ENCODE results near the gene TBC1D32. TPM values are rescaled to one million over a fixed set of nuclear protein-coding genes. Genes with fewer than 3 reads are reported as not detected.
"Not testable (repeated sequence)": the region's sequence is repeated elsewhere in the genome, so short reads cannot be mapped to it uniquely, and the experiment has no call there.

Gene TBC1D32
- total RNA-seq, 1 donor from 2014 or later: 4.1 TPM

GRCh38 chr6:121319112-121319553 lies 15.1 kb downstream of the TBC1D32 start:
- no peak for DNase-seq (ENCODE audit: low read depth)
- Histone ChIP-seq H3K4me3 (ENCODE audit: low read depth, low read length) (no peak overlapping the region), H3K27me3 (ENCODE audit: control insufficient read depth, insufficient read depth, low read length) (no peaks in the 10 kb centered on the region), H3K36me3 (ENCODE audit: control insufficient read depth, insufficient read depth, low read length) (no peaks in the 10 kb centered on the region)
- TF ChIP-seq, protein P1, sequence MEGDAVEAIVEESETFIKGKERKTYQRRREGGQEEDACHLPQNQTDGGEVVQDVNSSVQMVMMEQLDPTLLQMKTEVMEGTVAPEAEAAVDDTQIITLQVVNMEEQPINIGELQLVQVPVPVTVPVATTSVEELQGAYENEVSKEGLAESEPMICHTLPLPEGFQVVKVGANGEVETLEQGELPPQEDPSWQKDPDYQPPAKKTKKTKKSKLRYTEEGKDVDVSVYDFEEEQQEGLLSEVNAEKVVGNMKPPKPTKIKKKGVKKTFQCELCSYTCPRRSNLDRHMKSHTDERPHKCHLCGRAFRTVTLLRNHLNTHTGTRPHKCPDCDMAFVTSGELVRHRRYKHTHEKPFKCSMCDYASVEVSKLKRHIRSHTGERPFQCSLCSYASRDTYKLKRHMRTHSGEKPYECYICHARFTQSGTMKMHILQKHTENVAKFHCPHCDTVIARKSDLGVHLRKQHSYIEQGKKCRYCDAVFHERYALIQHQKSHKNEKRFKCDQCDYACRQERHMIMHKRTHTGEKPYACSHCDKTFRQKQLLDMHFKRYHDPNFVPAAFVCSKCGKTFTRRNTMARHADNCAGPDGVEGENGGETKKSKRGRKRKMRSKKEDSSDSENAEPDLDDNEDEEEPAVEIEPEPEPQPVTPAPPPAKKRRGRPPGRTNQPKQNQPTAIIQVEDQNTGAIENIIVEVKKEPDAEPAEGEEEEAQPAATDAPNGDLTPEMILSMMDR (IDR thresholded peaks at IDR 0.05; ENCODE audit: insufficient read depth, low read length, poor library complexity, severe bottlenecking): peak; percentile 27

- Histone ChIP-seq H3K27me3 (ENCODE audit: control insufficient read depth, insufficient read depth, low read length) (no peaks in the 10 kb centered on the region), H3K36me3 (ENCODE audit: control insufficient read depth, insufficient read depth, low read length) (no peaks in the 10 kb centered on the region), H3K4me3 (ENCODE audit: low read depth, low read length) (no peak overlapping the region)
- no peak for DNase-seq (ENCODE audit: low read depth)
- TF ChIP-seq, protein P1 (IDR thresholded peaks at IDR 0.05; ENCODE audit: insufficient read depth, low read length, poor library complexity, severe bottlenecking): no peak
Measured at GRCh38 chr6:121314381-121315112, 19.7 kb downstream of the TBC1D32 start.

DNA sequence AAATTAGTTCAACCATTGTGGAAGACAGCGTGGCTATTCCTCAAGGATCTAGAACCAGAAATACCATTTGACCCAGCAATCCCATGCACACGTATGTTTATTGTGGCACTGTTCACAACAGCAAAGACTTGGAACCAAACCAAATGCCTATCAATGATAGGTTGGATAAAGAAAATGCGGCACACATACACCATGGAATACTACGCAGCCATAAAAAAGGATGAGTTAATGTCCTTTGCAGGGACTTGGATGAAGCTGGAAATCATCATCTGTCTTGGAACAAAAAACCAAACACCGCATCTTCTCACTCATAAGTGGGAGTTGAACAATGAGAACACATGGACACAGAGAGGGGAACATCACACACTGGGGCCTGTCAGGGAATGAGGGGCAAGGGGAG lies 22.5 kb downstream of the TBC1D32 start:
- not testable (repeated sequence) for H3K4me3 ChIP-seq (ENCODE audit: low read depth, low read length); DNase-seq (ENCODE audit: low read depth); H3K36me3 ChIP-seq (ENCODE audit: control insufficient read depth, insufficient read depth, low read length); H3K27me3 ChIP-seq (ENCODE audit: control insufficient read depth, insufficient read depth, low read length)

DNA sequence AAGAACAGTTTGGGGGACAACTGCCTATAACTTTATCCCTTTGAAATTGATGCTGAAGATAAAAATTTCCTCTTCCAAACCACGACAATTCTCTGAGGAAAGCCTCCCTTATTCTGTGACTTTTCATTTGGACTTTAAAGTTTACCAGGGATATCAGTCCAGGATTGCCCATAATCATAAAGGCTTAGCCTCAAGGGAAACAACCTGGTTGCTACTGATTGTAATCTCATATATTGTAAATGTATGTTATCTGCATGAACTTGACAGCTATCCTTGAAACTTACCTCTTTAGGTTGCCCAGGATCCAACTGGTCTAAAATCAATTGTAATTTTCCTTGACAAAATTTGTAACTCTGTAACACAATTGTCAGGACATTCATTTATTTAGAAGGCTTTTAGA lies 23.8 kb downstream of the TBC1D32 start:
- DNase-seq (ENCODE audit: low read depth): no peak
- TF ChIP-seq, protein P1 (IDR thresholded peaks at IDR 0.05; ENCODE audit: insufficient read depth, low read length, poor library complexity, severe bottlenecking): no peak
- H3K4me3 ChIP-seq (ENCODE audit: low read depth, low read length): no peak overlapping the region

GRCh38 chr6:121309768-121310469 lies 24.4 kb downstream of the TBC1D32 start:
- no peak for DNase-seq (ENCODE audit: low read depth)
- H3K36me3 ChIP-seq (ENCODE audit: control insufficient read depth, insufficient read depth, low read length): no peaks in the 10 kb centered on the region
- H3K27me3 ChIP-seq (ENCODE audit: control insufficient read depth, insufficient read depth, low read length): no peaks in the 10 kb centered on the region
- H3K4me3 ChIP-seq (ENCODE audit: low read depth, low read length): no peak overlapping the region
- TF ChIP-seq, protein P1 (IDR thresholded peaks at IDR 0.05; ENCODE audit: insufficient read depth, low read length, poor library complexity, severe bottlenecking): no peak

More for the DNA sequence above, 23.8 kb downstream of the TBC1D32 start:
- Histone ChIP-seq H3K36me3 (ENCODE audit: control insufficient read depth, insufficient read depth, low read length) (no peaks in the 10 kb centered on the region), H3K27me3 (ENCODE audit: control insufficient read depth, insufficient read depth, low read length) (no peaks in the 10 kb centered on the region)

DNA sequence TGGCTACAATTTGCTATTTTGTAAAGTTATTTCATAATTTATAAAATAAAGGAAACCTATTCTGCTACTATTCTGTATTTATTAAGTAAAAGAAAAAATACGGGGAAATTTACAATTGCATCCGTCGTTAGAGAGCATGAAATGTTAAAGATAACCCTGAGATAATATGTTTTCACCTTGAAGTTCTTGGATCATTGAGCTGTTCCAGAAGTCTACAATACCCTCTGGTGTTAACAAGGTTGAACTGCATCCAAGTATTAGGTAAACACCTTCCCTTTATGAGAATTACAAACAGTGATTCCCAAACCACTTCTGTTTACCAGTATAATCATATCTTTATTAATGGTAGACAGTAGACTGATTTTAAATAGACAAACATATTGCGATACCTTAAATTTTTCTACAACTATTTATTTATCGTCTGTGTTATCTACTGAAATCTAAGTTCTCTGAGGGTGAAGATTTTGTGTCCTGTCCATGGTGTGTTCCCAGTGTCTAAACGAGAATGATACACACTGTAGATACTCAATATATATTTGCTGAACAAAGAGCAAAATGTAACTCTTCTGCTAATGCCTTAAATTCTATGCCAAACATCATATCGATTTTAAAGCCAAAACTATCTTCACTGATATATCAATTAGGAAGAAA lies 28.2 kb downstream of the TBC1D32 start:
- Histone ChIP-seq H3K27me3 (ENCODE audit: control insufficient read depth, insufficient read depth, low read length) (no peaks in the 10 kb centered on the region), H3K36me3 (ENCODE audit: control insufficient read depth, insufficient read depth, low read length) (no peaks in the 10 kb centered on the region), H3K4me3 (ENCODE audit: low read depth, low read length) (no peak overlapping the region)
- no peak for DNase-seq (ENCODE audit: low read depth)
- TF ChIP-seq, protein P1 (IDR thresholded peaks at IDR 0.05; ENCODE audit: insufficient read depth, low read length, poor library complexity, severe bottlenecking): peak; percentile 68

Measured in kidney epithelial cell (primary cell).